G401 (cell line): Measurements from ENCODE around the gene LAPTM5. TPM values are rescaled to one million over a fixed set of nuclear protein-coding genes. Genes with fewer than 3 reads are reported as not detected.

Experiments
- DNase-seq: peaks from one replicate; pipeline ENCODE4 v3.0.0-alpha.2; 2015; ENCODE audit warnings: low spot score
- in situ Hi-C: cut with HindIII; loops from 2 replicates; pipeline ENCODE4 v1.10.0; 2016; ENCODE audit warnings: low sequenced_read_pairs, mixed read lengths
- total RNA-seq: library from RNA; depleted of rRNA; stranded (reverse); fragments of >200 nt; shearing (Covaris generic); gene quantifications from 2 replicates; pipeline ENCODE4 v1.2.3, GENCODE V29; 2014

LAPTM5 gene
- total RNA-seq, 1 experiment from 2014 or later = not detected

DNA sequence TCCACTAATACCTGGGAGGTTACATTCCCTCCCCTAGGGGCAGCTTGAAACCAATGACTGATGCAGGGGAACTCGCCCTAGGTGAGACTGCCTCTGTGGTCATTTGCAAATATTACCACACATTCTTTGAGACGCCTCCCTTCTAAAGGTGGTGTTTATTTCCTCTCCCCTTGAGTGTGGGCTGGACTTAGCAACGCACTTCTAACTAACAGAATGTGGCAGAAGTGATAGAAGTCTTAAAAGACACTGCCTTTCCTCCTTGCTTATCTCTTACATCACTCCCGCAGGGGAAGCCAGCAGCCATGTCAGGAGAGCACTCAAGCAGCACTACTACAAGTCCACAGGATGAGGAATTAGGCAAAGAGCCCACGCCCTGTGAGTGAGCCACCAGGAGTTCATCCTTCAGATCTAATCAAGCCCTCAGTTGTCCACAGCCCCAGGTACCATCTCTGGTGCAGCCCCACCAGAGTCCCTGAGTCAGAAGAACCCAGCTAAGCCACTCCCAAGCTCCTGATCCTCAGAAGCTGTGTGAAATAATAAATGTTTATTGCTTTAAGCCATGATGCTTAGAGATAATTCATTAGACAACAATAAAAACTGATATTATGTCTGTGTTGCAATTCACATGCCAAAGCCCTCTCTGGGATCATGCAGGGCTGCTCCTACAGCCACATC is 19.4 kb downstream of the LAPTM5 start:
- no peak for DNase-seq
- in situ Hi-C loops = no loop called here

DNA sequence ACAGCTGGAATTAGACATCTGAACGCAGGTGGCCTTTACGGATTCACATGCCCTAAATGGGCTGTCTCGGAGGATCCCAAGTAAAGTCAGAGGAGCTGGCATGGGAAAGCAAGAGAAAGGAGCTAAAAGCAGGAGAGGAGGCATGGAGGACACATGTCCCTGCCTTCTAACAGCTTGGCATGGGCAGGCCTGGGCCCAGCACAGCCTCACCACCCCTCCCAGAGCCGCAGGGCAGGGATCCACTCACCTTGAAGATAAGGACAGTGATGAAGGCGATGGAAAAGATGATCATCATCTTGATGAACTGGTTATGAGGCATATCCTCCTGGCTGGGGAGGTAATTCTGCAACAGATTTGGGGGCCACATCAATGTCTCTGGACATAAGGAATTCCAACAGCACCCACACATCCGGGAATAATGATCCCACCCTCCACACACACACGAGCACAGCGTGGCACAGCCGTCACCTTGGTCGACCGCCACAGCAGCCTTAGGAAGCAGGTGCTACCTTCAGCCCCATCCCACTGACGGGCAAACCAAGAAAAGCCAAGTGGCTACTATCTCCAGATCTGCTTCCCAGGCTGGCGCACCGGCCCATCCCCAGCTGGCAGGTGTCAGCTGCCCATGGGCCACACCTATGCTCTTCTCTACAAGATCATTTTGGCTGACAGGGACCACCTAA is 20.1 kb downstream of the LAPTM5 start:
- in situ Hi-C loops = no loop called here
- DNase-seq = no peak

DNA sequence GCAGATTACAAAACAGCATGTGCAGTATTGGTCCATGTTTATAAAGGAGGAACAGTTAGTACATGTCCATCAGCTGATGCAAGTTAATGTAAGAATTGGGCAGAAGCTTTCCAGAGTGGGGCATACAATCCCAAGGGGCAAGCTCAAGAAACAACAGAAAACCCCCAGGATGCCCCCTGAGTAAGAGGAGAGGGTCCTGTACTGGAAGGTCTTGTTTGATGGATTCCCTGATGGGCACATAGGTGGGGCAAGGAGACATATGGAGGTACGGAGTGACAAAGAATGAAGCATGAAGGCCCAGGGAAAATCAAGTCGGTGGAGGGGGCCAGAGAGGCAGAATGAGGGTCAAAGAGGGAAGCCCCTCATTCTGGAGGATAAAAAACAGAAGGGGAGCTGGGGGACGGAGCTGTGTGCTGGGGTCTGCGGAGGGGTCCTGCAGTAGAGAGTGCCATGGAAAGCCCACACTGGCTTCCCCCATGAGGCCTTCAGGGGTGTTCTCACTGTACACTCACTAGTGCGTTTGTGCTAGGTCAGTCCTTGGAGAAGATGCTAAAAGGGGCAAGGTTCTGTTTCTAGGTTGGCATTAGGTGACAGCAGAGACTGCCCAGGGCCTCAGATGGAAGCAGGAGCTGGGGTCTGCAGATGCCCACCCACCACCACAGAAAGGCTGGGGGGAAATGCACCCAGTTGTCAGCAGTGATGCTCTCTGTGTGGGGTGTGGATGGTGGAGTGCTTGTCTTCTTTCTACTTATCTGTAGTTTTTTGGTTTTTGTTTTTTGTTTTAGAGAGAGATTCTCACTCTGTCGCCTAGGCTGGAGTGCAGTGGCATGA is 21.7 kb downstream of the LAPTM5 start:
- in situ Hi-C loops = no loop called here
- no peak for DNase-seq

DNA sequence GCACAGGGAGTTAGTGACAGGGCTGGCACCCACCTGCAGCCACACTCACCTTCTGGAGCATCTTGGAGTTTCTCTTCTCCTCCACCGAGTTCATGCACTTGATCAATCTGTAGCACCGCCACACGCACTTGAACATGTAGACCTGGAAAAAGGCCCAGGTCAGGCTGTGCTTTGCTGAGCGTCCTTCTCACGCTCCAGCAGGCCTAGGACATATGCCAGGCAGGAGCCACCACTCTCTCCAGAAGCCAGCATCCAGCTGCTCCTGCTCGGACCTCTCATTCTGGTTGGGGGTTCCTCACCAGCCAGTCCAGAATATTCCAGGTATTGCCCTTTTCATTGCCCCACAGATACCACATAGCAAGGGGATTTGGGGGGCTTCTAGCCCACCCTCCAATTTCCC is 22.4 kb downstream of the LAPTM5 start:
- in situ Hi-C loops = no loop called here

DNA sequence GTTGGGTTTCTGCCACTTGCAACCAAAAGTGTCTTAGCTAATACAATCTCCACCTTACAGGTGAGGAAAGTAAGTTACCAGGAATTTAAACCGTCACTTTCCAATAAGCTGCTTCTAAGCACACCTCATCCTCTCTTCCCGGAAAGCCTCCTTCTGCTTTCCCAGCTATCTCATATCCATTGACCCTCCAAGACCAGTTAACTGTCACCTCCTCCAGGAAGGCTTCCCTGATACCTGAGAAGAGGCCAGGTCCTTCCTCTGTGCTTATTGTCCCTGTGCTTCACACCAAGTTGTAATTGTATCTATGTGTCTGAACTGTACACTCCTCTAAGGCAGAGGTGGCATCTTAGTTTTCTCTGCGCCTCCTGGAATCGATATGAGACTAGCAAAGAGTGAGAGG is 23.0 kb downstream of the LAPTM5 start:
- DNase-seq = no peak

More for the DNA sequence above, 22.4 kb downstream of the LAPTM5 start:
- no peak for DNase-seq

DNA sequence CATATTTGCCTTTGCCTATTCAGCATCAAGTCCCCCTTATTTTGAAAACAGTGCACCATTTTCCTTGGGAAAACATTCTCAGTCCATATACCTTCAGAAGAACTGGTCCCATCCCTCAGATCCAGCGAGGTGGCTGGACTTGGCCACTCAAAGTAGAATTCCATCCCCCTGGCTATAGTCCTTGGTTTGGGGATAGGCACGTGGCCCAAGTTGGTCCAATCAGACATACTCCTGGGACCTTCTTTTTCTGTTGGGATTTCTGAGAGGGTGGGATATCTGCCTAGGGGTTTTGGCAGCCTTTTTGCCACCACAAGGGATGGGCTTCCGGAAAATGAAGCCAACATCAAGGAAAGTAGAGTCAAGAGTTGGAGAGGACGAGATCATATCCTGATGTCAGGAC is 23.5 kb downstream of the LAPTM5 start:
- in situ Hi-C loops = no loop called here
- DNase-seq = no peak

More for the DNA sequence above, 23.0 kb downstream of the LAPTM5 start:
- in situ Hi-C loops = no loop called here

DNA sequence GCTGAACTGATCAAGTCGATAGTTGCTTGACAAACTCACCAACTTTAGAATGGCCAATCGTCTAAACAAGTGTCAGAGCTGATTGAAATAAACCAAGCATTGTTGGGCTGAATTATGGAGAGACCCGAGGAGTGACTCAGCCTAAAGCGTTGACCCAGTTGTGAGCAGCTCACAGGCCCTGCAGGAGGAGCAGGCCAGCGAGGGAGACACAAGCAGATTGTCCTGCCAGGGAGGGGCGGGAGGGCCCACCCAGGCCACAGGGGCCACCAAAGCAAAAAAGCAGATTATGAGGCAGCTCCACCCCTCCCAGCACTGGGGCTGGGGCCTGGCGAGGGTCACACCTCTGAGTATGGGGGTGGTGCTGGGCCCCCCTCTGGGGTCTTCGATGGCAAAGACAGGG is 24.1 kb downstream of the LAPTM5 start:
- DNase-seq = no peak
- in situ Hi-C loops = no loop called here

DNA sequence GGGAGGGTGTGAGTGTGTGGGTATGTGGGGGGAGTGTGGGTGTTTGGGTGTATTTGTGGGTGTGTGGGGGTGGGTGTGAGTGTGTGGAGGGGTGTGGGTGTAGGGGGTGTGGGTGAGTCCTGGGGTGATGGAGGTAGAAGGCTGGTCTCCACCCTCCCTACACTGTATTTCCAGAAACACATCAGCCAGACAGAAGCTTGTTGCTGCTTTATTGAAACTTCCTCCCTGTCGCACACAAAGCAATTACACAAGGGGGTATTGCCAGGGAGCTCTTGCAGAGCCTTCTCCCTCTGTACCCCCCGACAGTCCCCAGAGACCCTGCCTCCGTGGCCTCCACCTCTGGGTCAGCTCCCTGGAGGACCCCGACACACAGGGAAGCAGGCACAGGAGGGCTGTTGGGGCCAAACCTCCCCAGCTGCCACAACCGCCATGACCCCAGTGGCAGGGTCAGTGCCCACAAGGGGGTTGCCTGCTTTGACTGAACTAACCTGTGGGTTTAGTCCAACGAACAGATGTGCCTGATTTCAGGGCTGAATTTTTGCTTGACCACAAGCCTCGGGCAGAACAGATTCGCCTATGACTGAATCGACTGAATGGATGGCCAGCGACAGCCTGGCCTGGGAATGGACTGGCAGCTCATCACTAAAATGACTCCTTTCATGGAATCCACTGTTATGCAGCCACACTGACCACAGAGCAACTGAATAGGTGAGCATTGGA is 25.1 kb downstream of the LAPTM5 start:
- no peak for DNase-seq
- in situ Hi-C loops = no loop called here

DNA sequence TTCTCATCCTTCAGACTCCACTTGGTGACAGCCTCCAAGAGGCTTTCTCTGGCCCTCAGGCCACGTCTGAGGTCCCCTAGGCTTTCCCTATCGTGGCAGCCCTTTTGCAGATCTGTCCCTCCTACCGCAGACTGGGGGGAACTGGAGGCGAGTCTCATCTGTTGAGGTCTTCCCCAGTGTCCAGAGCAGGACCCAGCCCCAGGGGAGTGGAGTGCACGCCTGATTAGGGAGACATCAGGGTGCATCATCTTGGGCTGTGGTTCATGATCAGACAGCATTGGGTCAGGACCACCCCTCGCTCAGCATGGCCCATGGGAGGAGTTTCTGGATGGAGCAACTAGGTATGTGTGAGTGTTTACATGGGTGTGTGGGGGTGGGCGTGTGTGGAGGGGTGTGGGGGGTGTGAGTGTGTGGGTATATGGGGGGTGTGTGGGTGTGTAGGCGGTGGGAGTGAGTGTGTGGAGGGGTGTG is 25.7 kb downstream of the LAPTM5 start:
- in situ Hi-C loops = no loop called here
- no peak for DNase-seq

DNA sequence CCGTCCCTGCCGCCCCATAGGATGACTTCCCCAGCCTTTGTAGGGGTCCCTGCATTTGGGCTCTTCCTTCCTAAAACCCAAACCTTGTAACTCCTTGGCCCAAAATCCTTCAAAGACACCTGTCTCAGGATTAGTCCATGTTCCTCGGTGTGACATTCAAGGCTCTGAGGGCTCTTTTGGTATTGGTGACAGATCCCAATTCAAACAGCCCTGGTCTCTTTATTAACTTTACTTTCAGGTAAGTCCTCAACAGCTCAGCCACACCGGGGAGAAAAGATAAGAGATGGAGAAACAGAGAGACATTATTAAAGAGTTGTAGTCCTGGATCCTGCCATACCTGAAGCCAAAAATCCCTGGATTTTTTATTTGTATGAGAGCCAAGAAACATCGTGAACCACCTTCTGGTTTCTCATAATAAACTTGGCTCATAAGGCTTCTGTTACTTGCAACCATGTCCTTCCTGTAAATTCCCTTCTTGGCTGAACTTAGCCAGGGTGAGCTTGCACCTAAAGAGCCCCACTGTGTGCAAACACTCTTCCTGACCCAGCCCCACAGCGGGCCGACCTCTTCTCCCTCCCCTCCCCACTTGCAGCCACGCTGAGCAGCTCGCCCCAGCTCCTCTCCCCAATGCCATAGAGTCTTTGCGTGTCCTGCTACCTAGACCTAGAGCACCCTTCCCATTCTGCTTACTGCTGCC is 26.3 kb downstream of the LAPTM5 start:
- in situ Hi-C loops = no loop called here
- no peak for DNase-seq

DNA sequence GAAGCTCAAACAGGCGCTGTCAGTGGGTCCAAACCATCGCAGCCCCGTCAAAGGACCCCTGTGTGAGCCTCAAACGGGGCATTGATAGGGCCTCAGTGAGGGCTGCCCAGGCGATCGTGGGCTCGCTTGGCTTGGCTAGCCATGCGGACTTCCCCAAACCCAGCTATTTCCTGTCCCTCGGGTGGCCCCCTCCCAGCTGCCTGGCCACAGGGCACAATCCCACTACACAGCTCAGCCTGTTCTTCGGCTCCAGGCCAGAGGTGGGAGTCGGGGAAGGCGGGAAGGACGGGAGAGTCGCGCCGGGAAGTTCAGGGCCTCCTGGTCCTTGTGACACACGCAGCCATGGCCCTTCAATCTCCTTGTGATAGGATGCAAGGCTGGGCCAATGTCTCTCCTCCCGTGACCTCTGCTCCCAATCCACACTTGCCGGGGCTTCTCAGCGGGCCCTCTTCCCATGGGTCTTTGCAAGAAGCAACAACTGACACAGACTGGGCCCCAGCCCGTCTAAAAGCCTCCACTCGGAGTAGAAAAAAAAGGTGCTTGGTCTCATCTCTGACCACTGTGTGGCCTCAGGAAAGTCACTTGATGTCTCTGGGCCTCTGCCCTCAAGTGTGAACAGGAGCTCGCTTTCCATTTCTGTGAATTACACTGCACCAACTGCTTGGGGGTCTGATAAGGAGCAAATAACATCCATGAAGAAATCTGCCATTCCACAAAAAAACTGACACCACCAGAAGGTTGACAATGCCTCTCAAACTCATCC is 27.0 kb downstream of the LAPTM5 start:
- no peak for DNase-seq
- in situ Hi-C loops = no loop called here

DNA sequence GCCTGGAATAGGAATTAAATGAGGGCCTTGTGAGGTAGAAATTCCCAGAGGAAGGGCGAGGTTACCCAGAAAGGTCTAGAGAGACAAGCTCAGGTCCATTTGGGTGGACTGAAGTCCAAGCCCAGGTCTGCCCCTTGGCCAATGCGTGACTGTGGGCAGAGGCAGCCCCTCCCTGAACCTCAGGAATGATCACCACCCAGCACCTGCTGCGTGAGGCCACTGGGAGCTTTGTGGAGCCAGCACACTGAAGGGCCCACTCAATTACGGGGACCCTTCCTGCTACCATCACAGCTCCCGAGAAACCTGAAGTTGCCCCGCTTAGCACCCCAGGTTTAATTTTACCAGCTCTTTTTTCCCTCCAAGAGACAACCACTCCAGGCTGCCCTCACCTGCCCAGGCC is 27.7 kb downstream of the LAPTM5 start:
- DNase-seq = no peak
- in situ Hi-C loops = no loop called here

DNA sequence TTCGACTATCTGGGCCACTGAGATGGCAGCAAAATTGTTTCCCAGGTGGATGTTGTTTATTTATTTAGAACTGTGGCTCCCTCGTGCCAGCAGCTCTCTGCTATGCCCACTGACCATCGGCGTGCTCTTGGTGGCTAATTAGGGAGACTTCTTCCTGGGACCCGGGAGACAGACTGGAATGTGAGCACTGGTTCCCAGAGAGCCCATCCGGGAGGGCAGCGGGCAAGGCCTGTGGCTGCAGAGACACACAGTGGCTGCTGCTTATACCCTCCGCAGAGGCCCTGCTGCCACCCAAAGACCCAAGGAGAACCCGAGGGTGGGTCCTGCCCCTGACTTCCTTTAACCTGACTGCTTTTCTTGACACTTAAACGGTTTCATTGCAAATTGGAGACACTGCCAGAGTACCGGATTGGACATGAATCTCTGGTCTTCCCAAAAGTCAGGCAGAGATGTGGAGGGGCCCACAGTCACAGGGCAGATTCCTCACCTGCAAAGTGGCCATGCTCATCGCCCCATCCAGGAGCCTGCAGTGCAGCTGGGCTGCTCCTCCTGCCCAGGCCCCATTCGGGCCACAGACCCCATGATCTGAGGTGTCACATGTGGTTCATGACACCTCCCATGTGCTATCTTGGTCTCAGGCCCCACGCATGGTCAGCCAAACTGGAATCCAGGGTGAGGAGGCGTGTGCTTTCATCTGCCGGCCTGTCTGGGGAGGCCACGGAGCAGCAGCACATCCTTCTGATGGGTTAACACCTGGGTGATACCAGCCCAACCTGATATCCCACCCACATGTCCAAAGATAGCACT is 28.5 kb downstream of the LAPTM5 start:
- in situ Hi-C loops = no loop called here
- DNase-seq = no peak

DNA sequence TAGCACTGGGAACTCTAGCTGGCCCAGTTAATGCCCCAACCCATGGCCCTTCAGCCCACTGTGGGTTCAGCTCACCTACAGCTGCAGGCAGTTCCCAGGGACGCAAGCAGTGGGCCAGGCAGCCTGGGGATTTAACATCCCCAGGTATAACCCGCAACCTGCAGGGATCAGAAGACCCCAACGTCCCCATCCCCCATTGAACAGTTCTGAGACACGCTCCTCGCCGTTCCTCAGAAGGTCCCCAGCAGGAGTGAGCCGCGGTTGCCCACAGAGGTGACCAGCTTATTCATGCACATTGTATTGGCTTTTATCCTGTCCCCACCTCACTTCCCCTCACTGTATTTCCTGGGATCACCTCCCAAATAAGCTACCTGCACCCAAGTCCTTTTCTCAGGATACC is 29.2 kb downstream of the LAPTM5 start:
- in situ Hi-C loops = no loop called here
- DNase-seq = no peak

DNA sequence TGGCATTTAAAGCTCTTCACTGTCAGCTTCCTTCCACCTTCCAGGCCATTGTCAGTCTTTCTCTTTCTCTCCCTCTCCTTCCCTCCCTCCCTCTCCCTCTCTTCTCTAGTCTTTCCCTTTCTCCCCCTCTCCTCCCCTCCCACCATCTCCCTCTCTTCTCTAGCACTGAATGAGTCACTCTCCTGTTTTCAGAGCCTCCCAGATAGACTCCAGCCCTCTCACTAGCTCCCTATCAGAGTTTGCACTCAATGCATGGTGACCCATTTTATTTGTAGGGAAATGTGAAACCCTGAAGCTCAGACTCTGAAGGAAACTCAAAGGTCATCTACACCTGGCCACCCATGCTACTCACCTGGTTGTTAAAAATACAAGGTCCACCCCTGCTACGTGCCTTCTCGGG is 29.8 kb downstream of the LAPTM5 start:
- in situ Hi-C loops = no loop called here
- no peak for DNase-seq

DNA sequence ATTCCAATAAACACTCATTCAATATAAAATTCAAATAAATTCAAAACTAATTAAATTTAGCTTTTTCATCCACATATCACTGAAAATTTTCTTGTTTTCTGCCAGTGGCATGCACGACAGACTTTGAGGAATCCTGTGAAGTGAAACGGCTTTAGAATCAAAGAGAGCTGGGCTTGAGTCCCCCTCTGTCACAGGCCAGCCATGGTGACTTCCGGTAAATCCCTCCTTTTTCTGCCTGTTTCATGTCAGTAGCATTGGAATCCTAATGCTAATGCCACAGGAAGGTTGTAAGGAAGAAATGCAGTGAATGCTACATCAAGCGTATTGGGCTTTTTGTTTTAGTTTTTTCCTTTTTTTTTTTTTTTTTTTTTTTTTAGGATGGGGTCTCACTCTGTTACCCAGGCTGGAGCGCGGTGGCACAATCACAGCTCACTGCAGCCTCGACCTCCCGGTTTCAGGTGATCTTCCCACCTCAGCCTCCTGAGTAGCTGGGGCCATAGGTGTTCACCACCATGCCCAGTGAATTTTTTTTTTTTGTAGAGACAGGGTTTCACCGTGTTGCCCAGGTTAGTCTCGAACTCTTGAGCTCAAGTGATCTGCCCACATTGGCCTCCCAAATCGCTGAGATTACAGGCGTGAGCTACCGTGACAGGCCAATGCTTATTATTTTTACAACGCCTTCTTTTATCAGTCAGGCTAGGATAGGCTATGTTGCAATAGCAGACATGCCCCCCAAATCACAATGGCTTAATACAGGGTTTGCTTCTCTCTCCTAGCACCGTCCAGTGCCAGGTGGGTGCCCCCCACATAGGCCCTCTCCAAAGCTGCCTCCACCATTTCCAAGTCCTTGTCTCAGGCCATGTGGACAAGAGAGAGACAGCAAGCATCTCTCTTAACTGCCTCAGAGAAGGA is 30.5 kb downstream of the LAPTM5 start:
- in situ Hi-C loops = no loop called here

DNA sequence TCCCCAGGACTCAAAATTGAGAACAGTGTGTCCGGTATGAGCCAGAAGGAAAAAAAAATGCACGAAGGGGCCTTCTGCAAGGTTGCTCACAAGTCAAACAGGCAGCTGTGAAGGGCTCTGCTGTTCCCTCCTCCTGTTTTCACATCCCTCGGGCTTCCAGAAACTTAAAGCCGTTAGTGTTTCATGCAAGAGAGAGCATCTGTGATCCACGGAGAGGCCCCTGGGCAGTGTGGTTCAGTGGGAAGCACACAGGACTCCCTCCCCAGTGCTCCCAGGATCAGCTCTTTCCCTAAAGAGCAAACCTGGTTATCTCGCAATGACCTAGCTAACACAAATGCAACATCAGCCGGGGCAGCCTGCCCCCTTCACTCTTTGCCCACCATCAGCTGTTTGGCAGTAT is 31.3 kb downstream of the LAPTM5 start:
- DNase-seq = no peak
- in situ Hi-C loops = no loop called here

More for the DNA sequence above, 30.5 kb downstream of the LAPTM5 start:
- DNase-seq = no peak
